ENCODE results near the gene INHBE.

The INHBE gene

GRCh38 chr12:57487055-57487596 is 32.0 kb downstream of the INHBE start:
- POLR2A ChIA-PET, result interaction anchor here (0.6 to 1.9 kb wide), 2 partner anchors 10 to 18 kb away, joined by 3 to 8 read pairs; no protein-coding TSS in a partner anchor
- CTCF ChIA-PET, result interaction anchor here (0.5 to 1.2 kb wide), 3 partner anchors 10 to 29 kb away, joined by 3 to 10 read pairs (median 4); no protein-coding TSS in a partner anchor
- H3K4me3 ChIP-seq (ENCODE audit: low read depth, low read length), result no peak overlapping the region

GRCh38 chr12:57487597-57488401 is 32.7 kb downstream of the INHBE start, which contains the start of gene MARS1:
Gene MARS1 (plus strand): TSS chr12:57488068. CDS start chr12:57488091, 23 bp downstream.
- Histone ChIP-seq H3K27ac (ENCODE audit: extremely low read depth, low read depth, low read length) (peak within 1 kb of the TSS; percentile 87), H3K4me1 (ENCODE audit: control insufficient read depth, insufficient read depth, low read length) (no peaks in the 10 kb centered on the region), H3K4me3 (ENCODE audit: low read depth, low read length) (peak within 1 kb of the TSS; percentile 91), H3K9me3 (ENCODE audit: control insufficient read depth, insufficient read depth, low read depth, low read length) (no peaks in the 10 kb centered on the region), H3K36me3 (ENCODE audit: control insufficient read depth in 2 of 2, insufficient read depth in 1 of 2, low read length in 2 of 2) (peaks cover 23 to 37% of the 10 kb centered on the region in 2 experiments)
- POLR2A ChIA-PET, result interaction anchor here (0.6 to 1.9 kb wide), 2 partner anchors 9 to 17 kb away, joined by 3 to 8 read pairs; no protein-coding TSS in a partner anchor
- CTCF ChIA-PET, result interaction anchor here (0.5 to 1.2 kb wide), 3 partner anchors 9 to 30 kb away, joined by 3 to 10 read pairs (median 4); no protein-coding TSS in a partner anchor
- TF ChIP-seq KLF8 (tag by site-specific recombination; IDR thresholded peaks at IDR 0.05) (peak; percentile 67), ZNF202 (tag by site-specific recombination; IDR thresholded peaks at IDR 0.05; ENCODE audit: borderline replicate concordance) (no peak), ZNF148 (tag by site-specific recombination; IDR thresholded peaks at IDR 0.05; ENCODE audit: borderline replicate concordance) (no peak), ZNF558 (tag by site-specific recombination; IDR thresholded peaks at IDR 0.05) (no peak), ZNF19 (tag by site-specific recombination; IDR thresholded peaks at IDR 0.05; ENCODE audit: low read depth) (no peak), PRDM4 (tag by site-specific recombination; IDR thresholded peaks at IDR 0.05) (peak; percentile 37), SP2 (tag by site-specific recombination; IDR thresholded peaks at IDR 0.05) (peak; percentile 74), ZNF37A (tag by site-specific recombination; IDR thresholded peaks at IDR 0.05) (no peak), ZNF362 (tag by site-specific recombination; IDR thresholded peaks at IDR 0.05) (peak; percentile 100), ZNF785 (tag by site-specific recombination; IDR thresholded peaks at IDR 0.05) (no peak), ZNF660 (tag by site-specific recombination; IDR thresholded peaks at IDR 0.05) (peak; percentile 61; the same call in 1 of the 2 replicates), MYNN (tag by site-specific recombination; IDR thresholded peaks at IDR 0.05; ENCODE audit: borderline replicate concordance) (no peak), ZNF214 (tag by site-specific recombination; IDR thresholded peaks at IDR 0.05; ENCODE audit: borderline replicate concordance) (no peak), ZNF23 (tag by site-specific recombination; IDR thresholded peaks at IDR 0.05; ENCODE audit: borderline replicate concordance) (no peak)

More at GRCh38 chr12:57487055-57487596, 32.0 kb downstream of the INHBE start:
- TF ChIP-seq SCRT2 (tag by site-specific recombination; IDR thresholded peaks at IDR 0.05) (no peak), ZBTB26 (tag by site-specific recombination; optimal IDR thresholded peaks at IDR 0.05) (no peak), YY2 (tag by site-specific recombination; IDR thresholded peaks at IDR 0.05) (no peak), ZNF777 (tag by site-specific recombination; IDR thresholded peaks at IDR 0.05; ENCODE audit: borderline replicate concordance) (no peak), ZNF362 (tag by site-specific recombination; IDR thresholded peaks at IDR 0.05) (no peak), ZNF704 (tag by site-specific recombination; IDR thresholded peaks at IDR 0.05) (no peak), ZNF837 (tag by site-specific recombination; IDR thresholded peaks at IDR 0.05) (no peak), ZNF664 (tag by site-specific recombination; IDR thresholded peaks at IDR 0.05) (no peak)
- H3K36me3 ChIP-seq (ENCODE audit: control insufficient read depth in 2 of 2, insufficient read depth in 1 of 2, low read length in 2 of 2), result peaks cover 20 to 31% of the 10 kb centered on the region in 2 experiments
- H3K27ac ChIP-seq (ENCODE audit: extremely low read depth, low read depth, low read length), result peak overlapping the region; percentile 45; the same call in 1 of the 2 replicates
- no peaks in the 10 kb centered on the region for H3K4me1 ChIP-seq (ENCODE audit: control insufficient read depth, insufficient read depth, low read length)
- no peaks in the 10 kb centered on the region for H3K9me3 ChIP-seq (ENCODE audit: control insufficient read depth, insufficient read depth, low read depth, low read length)

All from HEK293 (cell line).